ENCODE results near the gene RERG. TPM values are rescaled to one million over a fixed set of nuclear protein-coding genes. Genes with fewer than 3 reads are reported as not detected.

The RERG gene
- total RNA-seq, 1 donor from 2014 or later = not detected

Other genes with a start within 250 kb of the RERG start
- not detected in 2 replicates for gene PDE6H, start 248.4 kb downstream of the RERG start, total RNA-seq
- not detected in 2 replicates for gene PTPRO, start 101.1 kb upstream of the RERG start, total RNA-seq